Skin of body (tissue), 2 donors: Measurements from ENCODE around the gene TXLNG. TPM values are rescaled to one million over a fixed set of nuclear protein-coding genes. Genes with fewer than 3 reads are reported as not detected.
"Not testable (repeated sequence)": the region's sequence is repeated elsewhere in the genome, so short reads cannot be mapped to it uniquely, and the experiment has no call there.

Source experiments
- DNase-seq: peaks from one replicate; lab custom pipeline; 2025; lab: John Stamatoyannopoulos, UW
- total RNA-seq: library from RNA; depleted of rRNA; stranded (reverse); fragments of >200 nt; gene quantifications from one replicate; pipeline ENCODE4 v1.2.3, GENCODE V29; 2014

TXLNG gene
- total RNA-seq, 1 donor from 2014 or later: 13.8 TPM

- DNase-seq: no peak
Observed at GRCh38 chrX:16838202-16839066, 52.2 kb downstream of the TXLNG start.

- no peak for DNase-seq
Observed at GRCh38 chrX:16839219-16839851, 53.1 kb downstream of the TXLNG start.

- DNase-seq: no peak
Observed at GRCh38 chrX:16839852-16840460, 53.7 kb downstream of the TXLNG start.

DNA sequence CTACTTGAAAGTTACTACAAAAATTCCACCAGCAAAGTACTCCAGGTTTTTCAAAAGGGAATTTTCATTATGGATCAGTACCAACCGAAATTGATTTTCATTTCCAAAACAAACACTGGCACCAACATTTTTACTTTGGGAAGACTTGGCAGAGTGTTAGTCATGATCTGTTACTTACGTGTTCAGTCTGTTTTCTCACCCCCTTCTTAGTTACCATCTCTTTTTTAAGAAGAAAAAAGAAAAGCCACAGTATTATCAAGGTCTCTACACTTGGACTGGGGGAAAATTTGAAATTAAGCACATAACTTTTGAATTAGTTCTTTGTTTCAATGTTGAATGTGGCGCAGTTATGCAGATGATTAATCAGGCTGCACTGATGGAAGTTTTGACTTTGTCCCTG, 56.4 kb downstream of the TXLNG start:
- no peak for DNase-seq

- no peak for DNase-seq
Observed at GRCh38 chrX:16843208-16843909, 57.1 kb downstream of the TXLNG start.

DNA sequence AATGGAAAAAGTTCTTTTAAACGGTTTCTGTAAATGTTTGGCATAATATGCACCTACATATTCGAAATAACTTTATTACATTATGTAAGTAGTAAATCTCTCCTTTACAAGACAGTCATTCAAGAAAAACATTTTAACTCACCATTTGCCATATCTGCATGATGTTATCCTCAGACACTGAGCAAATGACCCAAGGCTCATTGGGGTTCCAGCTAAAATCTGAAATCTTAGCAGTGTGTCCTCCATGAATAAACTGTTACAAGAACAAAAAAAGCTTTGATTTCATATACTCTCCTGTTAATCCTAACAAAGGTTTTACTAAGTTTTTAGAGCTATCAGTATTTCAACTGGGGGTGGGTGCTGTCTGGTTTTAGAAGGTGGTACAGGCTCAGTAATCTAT, 59.4 kb downstream of the TXLNG start:
- DNase-seq: no peak

- no peak for DNase-seq
Observed at GRCh38 chrX:16848541-16848940, 62.3 kb downstream of the TXLNG start.

GRCh38 chrX:16851421-16851820, 65.2 kb downstream of the TXLNG start:
- DNase-seq: no peak

DNA sequence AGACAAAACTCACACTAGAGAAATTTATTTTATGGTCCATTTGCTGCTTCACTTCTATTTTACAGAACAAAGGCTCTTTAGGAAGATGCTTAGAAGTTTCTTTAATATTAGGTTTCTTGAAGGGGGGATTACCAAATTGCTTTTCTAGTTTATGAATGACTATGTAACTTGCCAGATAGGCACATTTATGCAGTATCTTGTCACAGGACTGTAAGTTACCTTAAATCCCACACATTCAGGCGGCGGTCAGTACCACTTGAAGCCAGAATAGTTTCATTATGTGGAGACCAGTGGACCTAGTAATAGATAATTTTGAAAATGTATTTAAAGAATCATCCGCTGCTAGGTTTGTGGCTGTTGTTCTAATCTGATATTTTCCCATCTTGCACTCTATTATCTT, 65.6 kb downstream of the TXLNG start:
- no peak for DNase-seq

- no peak for DNase-seq
Observed at GRCh38 chrX:16852617-16853179, 66.4 kb downstream of the TXLNG start.

- DNase-seq: no peak
Observed at GRCh38 chrX:16853537-16853936, 67.3 kb downstream of the TXLNG start.

DNA sequence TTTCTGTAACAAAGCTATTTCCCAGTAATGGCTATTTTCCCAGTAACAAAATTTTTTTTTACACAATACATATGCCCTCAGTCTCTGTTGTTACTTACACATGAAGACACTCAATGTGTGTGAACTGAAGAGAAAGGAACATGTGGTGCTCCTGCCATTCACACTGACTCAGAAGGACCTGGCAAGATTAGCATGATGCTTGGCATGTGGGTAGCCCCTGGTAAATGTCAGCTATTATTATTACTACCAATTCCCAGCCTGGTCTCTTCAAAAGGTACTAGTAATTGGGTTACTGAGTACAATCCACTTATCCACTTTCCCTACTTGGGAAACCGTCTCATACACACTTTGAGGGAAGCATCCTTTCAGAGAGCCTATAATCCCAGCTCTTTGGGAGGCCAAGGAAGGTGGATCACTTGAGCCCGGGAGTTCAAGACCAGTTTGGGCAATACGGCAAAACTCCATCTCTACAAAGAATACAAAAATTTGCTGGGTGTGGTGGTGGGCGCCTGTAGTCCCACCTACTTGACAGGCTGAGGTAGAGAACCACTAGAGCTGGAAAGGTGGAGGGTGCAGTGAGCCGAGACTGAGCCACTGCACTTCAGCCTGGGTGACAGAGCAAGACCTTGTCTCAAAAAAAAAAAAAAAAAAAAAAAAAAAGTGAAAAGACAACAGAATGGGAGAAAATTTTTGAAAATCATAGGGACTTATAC, 69.3 kb downstream of the TXLNG start:
- no peak for DNase-seq

DNA sequence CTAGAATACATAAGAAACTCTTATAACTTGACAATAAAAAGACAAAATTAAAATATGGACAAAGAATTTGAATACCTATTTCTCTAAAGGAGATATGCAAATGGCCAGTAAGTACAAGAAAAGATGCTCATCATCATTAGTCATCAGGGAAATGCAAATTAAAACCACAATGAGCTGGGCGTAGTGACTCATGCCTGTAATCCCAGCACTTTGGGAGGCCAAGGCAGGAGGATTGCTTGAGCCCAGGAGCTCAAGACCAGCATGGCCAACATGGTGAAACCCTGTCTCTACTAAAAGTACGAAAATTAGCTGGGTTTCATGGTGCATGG, 69.8 kb downstream of the TXLNG start:
- not testable (repeated sequence) for DNase-seq

DNA sequence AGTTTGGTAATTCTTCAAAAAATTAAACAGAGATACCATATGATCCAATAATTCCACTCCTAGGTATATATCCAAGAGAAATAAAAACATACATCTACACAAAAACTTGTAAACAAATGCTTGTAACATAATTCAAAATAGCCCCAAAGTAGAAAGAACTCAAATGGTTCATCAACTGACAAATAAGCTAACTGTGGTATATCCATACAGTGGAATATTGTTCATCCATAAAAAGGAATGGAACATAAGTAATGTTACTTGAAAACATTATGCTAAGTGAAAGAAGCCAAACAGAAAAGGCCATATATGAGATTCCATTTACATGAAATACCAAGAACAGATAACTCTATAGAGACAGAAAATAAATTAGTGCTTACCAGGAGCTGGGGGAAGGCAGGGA, 70.5 kb downstream of the TXLNG start:
- DNase-seq: no peak

GRCh38 chrX:16862829-16863228, 76.6 kb downstream of the TXLNG start:
- DNase-seq: no peak

DNA sequence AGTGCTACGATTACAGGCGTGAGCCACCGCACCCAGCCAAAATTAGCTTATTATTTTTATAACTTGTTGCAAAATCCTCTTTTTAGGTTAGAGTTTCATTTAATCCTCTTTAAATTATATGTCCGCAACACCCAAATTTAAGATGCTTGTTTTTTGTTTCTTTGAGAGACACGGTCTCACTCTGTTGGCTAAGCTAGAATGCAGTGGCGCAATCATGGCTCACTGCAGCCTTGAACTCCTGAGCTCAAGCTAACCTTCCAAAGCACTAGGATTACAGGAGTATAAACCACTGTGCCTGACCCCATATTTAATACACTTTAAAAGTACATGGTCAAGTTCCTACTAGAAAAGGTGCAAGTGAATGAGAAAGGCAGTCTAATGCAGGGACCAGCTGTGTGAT, 81.7 kb downstream of the TXLNG start:
- no peak for DNase-seq

GRCh38 chrX:16868920-16869319, 82.7 kb downstream of the TXLNG start:
- no peak for DNase-seq

GRCh38 chrX:16869393-16870094, 83.3 kb downstream of the TXLNG start:
- no peak for DNase-seq

GRCh38 chrX:16870095-16870861, 84.0 kb downstream of the TXLNG start, which contains the start of gene RBBP7:
Gene RBBP7, minus strand, starts transcription at chrX:16870362. Its CDS starts 309 bp downstream, at chrX:16870053.
- DNase-seq: peak; percentile 92
